IPS-18c (cell line): ENCODE data around the gene RBM10.

Experiments
- H3K4me3 ChIP-seq: 2 replicates; pipeline ENCODE4 v1.7.0; 2013; ENCODE audit warnings: low read depth, mild to moderate bottlenecking, low read length, moderate library complexity; ENCODE audit not compliant: insufficient read depth
- H3K9me3 ChIP-seq: one replicate; pipeline ENCODE4 v1.6.1; 2013; ENCODE audit warnings: mild to moderate bottlenecking, low read length, moderate library complexity; ENCODE audit not compliant: control insufficient read depth, insufficient read depth

The RBM10 gene

GRCh38 chrX:47201345-47201944 lies 56.4 kb downstream of the RBM10 start:
- peaks cover 2% of the 10 kb centered on the region for H3K9me3 ChIP-seq

GRCh38 chrX:47202316-47202715 lies 57.3 kb downstream of the RBM10 start:
- Histone ChIP-seq H3K9me3 (peaks cover 1% of the 10 kb centered on the region), H3K4me3 (no peak overlapping the region)

More at GRCh38 chrX:47201345-47201944, 56.4 kb downstream of the RBM10 start:
- no peak overlapping the region for H3K4me3 ChIP-seq

DNA sequence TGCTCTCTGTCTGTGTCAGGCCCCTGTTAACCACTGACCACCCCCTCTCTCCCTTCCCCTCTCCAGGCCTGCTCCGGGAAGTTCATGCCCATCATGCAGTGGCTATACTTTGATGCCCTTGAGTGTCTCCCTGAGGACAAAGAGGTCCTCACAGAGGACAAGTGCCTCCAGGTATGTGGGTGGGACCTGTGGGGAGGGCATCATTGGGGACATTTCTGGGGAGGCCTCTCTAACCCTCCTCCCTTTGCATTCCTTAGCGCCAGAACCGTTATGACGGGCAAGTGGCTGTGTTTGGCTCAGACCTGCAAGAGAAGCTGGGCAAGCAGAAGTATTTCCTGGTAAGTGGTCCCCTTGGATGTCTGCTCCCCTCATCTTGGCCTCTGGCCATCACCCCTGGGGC lies 57.9 kb downstream of the RBM10 start:
- Histone ChIP-seq H3K9me3 (no peaks in the 10 kb centered on the region), H3K4me3 (no peak overlapping the region)

- H3K4me3 ChIP-seq = no peak overlapping the region
- no peaks in the 10 kb centered on the region for H3K9me3 ChIP-seq
Observed at GRCh38 chrX:47204970-47205369, 59.9 kb downstream of the RBM10 start.

GRCh38 chrX:47206316-47206715 lies 61.3 kb downstream of the RBM10 start:
- no peaks in the 10 kb centered on the region for H3K9me3 ChIP-seq
- H3K4me3 ChIP-seq = no peak overlapping the region

GRCh38 chrX:47208108-47208507 lies 63.1 kb downstream of the RBM10 start:
- H3K4me3 ChIP-seq = no peak overlapping the region
- H3K9me3 ChIP-seq = no peaks in the 10 kb centered on the region

- Histone ChIP-seq H3K9me3 (no peaks in the 10 kb centered on the region), H3K4me3 (no peak overlapping the region)
Observed at GRCh38 chrX:47209508-47210238, 64.7 kb downstream of the RBM10 start.

DNA sequence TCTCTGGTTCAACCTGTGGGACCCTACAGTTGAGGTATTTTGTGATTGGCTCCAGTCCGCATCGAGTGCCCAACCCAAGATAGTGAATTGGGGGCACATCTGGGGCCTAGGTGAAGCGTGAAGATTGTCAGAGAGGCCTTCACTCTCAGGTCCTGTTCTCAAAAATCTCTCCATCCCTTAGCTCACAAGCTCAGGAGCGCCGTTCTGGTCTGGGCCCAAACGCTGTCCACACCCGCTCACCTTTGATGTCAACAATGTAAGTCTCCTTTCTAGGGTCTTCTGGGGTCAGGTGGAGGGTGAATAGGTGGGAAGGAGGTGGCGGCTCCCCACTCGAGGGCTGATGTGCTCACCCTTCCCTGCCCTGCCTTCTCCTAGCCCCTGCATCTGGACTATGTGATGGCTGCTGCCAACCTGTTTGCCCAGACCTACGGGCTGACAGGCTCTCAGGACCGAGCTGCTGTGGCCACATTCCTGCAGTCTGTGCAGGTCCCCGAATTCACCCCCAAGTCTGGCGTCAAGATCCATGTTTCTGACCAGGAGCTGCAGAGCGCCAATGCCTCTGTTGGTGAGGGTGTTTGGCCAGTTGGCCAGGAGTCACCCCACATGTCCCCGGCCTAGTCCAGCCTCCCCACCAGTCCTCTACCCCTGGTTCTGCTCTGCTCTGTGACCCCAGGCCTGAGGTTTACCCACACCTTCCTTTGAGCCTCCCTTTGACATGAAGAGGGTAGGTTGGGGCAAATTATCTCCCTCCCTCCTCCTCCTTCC lies 65.8 kb downstream of the RBM10 start:
- Histone ChIP-seq H3K4me3 (no peak overlapping the region), H3K9me3 (no peaks in the 10 kb centered on the region)

GRCh38 chrX:47212381-47213293 lies 67.6 kb downstream of the RBM10 start:
- Histone ChIP-seq H3K9me3 (no peaks in the 10 kb centered on the region), H3K4me3 (no peak overlapping the region)

DNA sequence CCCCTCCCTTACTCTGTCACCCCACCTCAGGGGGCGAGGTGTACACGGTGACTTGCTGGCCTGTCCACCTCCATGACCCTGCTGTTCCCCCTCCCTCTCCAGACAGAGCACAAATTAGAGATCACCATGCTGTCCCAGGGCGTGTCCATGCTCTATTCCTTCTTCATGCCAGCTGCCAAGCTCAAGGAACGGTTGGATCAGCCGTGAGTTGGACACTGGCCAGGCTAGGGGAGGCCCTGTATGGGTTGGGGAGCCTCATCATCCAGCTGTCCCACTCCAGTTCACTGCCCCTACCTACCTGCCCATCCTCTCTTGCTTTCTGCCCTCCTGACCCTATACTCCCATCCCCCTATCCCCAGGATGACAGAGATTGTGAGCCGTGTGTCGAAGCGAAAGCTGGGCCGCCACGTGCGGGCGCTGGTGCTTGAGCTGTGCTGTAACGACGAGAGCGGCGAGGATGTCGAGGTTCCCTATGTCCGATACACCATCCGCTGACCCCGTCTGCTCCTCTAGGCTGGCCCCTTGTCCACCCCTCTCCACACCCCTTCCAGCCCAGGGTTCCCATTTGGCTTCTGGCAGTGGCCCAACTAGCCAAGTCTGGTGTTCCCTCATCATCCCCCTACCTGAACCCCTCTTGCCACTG lies 69.5 kb downstream of the RBM10 start:
- H3K4me3 ChIP-seq = no peak overlapping the region
- no peaks in the 10 kb centered on the region for H3K9me3 ChIP-seq

GRCh38 chrX:47215291-47215900 lies 70.4 kb downstream of the RBM10 start:
- Histone ChIP-seq H3K9me3 (no peaks in the 10 kb centered on the region), H3K4me3 (no peak overlapping the region)

GRCh38 chrX:47216393-47216925 lies 71.4 kb downstream of the RBM10 start:
- H3K4me3 ChIP-seq = peak overlapping the region; percentile 15; the same call in 1 of the 2 replicates
- H3K9me3 ChIP-seq = no peaks in the 10 kb centered on the region

- H3K4me3 ChIP-seq = peak overlapping the region; percentile 16
- no peaks in the 10 kb centered on the region for H3K9me3 ChIP-seq
Observed at GRCh38 chrX:47217121-47217851, 72.3 kb downstream of the RBM10 start.

DNA sequence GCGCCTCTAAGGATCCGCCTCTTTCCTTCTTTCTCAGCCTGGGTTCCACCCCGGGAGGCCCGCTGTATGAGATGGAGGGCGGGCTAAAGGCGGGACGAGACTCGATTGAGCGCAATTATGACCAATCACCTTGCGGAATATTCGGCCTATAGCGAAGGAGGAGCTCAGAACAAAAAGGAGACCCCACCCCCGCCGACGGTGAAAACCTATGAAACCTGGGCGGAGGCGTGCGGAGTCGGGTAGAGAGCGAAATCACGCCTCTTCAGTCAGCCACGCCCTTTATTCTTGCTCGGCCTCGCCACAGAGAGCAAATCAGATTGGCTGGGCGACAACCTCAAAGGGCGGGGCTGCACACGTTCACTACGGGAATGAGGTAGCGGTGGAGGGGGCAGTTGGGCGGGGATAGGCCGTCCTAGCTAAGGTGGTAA lies 72.8 kb downstream of the RBM10 start:
- Histone ChIP-seq H3K9me3 (no peaks in the 10 kb centered on the region), H3K4me3 (peak overlapping the region; percentile 96; the same call in 1 of the 2 replicates)

DNA sequence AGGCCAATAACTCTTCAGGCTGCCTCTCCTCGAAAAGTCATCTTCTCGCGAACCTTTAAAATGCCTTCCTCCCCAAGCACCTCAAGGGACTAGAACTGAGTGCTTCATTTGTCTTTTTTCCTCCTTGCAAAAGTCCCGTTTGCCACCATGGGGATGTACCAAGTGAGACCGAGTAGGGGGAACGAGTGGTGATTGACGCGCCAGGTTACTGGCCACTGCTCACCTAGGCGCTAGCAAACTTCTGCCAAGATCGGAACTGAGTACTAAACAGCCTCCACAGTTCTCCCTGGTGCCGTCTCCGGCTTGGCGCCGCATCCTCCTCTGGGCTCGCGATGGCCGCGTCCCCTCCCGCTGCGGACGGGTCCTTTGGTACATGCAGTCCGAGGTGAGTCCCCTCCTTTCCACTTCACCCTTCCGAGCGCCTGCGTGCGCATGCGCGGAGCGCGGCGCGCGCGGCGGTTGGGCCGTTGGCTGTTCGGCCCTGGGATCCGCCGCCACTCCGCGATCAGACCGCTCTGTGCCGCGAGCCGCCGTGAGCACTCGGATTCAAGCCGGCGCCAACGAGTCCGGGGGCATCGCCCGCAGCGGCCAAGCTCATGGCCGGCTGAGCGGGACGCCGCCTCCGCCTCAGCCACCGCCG lies 73.4 kb downstream of the RBM10 start, which contains the start of gene CDK16:
Gene CDK16, plus strand, starts transcription at position 402 of the 640 bp plus-strand sequence. CDS start 4,877 bp downstream, outside the sequence.
- Histone ChIP-seq H3K4me3 (peak within 1 kb of the TSS; percentile 96), H3K9me3 (no peaks in the 10 kb centered on the region)
